ENCODE measurements around the gene CMIP.

DNA sequence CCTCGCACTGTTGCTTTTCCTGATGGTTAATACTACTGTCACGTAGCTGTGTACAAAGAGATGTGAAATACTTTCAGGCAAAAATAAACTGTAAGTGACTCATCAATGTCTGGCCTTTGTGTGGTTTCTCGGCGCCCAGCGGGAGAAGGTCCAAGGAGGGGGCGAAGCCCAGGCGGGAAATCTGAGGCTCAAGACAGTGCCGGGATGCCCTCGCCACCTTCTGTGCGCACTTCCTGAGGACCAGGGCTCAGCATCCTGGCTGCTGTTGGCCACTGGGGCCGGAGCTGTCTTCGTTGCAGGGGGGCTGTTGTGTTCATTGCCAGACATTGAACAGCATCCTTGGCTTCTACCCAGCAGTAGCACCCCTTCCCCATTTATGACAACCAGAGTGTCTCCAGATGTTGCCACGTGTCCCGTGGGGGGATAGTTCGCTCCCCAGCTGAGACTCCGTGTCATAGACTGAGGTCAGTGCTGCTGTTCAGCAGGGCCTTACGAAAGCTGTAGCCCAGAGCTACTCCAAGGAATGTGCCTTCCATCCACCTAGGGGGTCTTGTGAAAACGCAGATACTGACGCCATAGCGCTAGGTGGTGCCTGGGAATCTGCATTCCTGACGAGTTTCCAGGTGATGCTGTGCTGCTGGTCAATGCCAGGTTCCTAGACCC lies 267.2 kb downstream of the CMIP start:
- TF ChIP-seq PKNOX1 (IDR thresholded peaks at IDR 0.05) (no peak), FOXM1 (IDR thresholded peaks at IDR 0.05; ENCODE audit: borderline replicate concordance) (no peak), HDGF (IDR thresholded peaks at IDR 0.05; ENCODE audit: borderline replicate concordance) (no peak), ELF4 (IDR thresholded peaks at IDR 0.05) (no peak), SP1 (IDR thresholded peaks at IDR 0.05) (no peak), BHLHE40 (IDR thresholded peaks at IDR 0.05; ENCODE audit: borderline replicate concordance) (no peak), L3MBTL2 (conservative IDR thresholded peaks at IDR 0.05) (no peak), ZNF384 (IDR thresholded peaks at IDR 0.05) (no peak), CTBP1 (IDR thresholded peaks at IDR 0.05; ENCODE audit: borderline replicate concordance) (no peak)
